ENCODE data around the gene OSBPL1A. TPM values are rescaled to one million over a fixed set of nuclear protein-coding genes. Genes with fewer than 3 reads are reported as not detected.

OSBPL1A gene
- total RNA-seq, 1 donor from 2014 or later: 82.8 TPM

GRCh38 chr18:24173997-24174396 is 223.6 kb downstream of the OSBPL1A start:
- no peaks in the 10 kb centered on the region for H3K9me3 ChIP-seq (replicated peaks)
- no peaks in the 10 kb centered on the region for H3K27me3 ChIP-seq (ENCODE audit: low read depth)
- H3K36me3 ChIP-seq: peaks cover 49% of the 10 kb centered on the region
- H3K4me3 ChIP-seq: no peak overlapping the region
- intact Hi-C loops (cut with micrococcal nuclease): no loop called here
- peaks cover 12% of the 10 kb centered on the region for H3K4me1 ChIP-seq
- no peak for DNase-seq
- TF ChIP-seq, protein P1, sequence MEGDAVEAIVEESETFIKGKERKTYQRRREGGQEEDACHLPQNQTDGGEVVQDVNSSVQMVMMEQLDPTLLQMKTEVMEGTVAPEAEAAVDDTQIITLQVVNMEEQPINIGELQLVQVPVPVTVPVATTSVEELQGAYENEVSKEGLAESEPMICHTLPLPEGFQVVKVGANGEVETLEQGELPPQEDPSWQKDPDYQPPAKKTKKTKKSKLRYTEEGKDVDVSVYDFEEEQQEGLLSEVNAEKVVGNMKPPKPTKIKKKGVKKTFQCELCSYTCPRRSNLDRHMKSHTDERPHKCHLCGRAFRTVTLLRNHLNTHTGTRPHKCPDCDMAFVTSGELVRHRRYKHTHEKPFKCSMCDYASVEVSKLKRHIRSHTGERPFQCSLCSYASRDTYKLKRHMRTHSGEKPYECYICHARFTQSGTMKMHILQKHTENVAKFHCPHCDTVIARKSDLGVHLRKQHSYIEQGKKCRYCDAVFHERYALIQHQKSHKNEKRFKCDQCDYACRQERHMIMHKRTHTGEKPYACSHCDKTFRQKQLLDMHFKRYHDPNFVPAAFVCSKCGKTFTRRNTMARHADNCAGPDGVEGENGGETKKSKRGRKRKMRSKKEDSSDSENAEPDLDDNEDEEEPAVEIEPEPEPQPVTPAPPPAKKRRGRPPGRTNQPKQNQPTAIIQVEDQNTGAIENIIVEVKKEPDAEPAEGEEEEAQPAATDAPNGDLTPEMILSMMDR (IDR thresholded peaks at IDR 0.05; ENCODE audit: borderline replicate concordance): no peak
- no peak overlapping the region for H3K27ac ChIP-seq (replicated peaks)

DNA sequence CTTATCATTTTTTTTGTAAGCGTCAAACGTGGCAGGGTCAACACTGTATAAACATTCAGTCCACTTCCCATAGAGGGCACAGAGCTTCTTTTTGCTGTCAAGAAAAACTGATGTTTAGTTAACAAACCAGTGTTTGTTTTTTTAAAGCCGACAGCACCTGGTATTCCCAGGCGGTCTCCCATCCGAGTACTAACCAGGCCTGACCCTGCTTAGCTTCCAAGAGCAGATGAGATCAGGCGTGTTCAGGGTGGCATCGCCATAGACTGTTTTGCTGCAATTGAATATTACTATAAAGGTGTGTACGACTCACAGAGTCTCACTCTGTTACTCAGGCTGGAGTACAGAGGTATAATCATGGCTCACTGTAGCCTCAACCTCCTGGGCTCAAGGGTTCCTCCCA is 227.3 kb downstream of the OSBPL1A start:
- DNase-seq: no peak
- Histone ChIP-seq H3K36me3 (peaks cover 73% of the 10 kb centered on the region), H3K4me3 (no peak overlapping the region), H3K9me3 (replicated peaks) (no peaks in the 10 kb centered on the region), H3K27me3 (ENCODE audit: low read depth) (no peaks in the 10 kb centered on the region), H3K27ac (replicated peaks) (no peak overlapping the region), H3K4me1 (no peaks in the 10 kb centered on the region)
- TF ChIP-seq, protein P1 (IDR thresholded peaks at IDR 0.05; ENCODE audit: borderline replicate concordance): no peak
- intact Hi-C loops (cut with micrococcal nuclease): no loop called here

DNA sequence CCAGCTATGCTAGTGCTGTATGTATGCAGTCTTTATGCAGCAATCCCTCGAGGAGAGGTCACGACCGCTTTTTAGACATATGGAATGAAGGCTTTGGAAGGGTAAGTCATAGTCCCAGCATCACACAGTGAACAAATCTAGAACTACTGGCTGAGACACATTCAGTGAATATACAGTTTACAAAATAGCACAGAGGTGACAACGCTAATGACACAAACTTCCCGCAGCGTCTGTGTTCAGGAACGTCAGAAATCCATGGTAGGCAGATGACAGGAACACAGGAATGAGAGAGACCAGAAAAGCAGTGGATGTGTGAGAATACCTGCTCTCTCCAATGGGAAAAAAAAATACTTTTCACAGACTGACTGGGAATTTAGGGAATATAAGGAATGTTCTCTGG is 229.1 kb downstream of the OSBPL1A start:
- H3K36me3 ChIP-seq: peaks cover 82% of the 10 kb centered on the region
- intact Hi-C loops (cut with micrococcal nuclease): loop anchor here (10.0 kb wide), 1 partner anchor 106 kb away; no protein-coding TSS in a partner anchor
- TF ChIP-seq, protein P1 (IDR thresholded peaks at IDR 0.05; ENCODE audit: borderline replicate concordance): no peak
- no peaks in the 10 kb centered on the region for H3K9me3 ChIP-seq (replicated peaks)
- H3K27ac ChIP-seq (replicated peaks): no peak overlapping the region
- no peak overlapping the region for H3K4me3 ChIP-seq
- DNase-seq: no peak
- H3K27me3 ChIP-seq (ENCODE audit: low read depth): no peaks in the 10 kb centered on the region
- H3K4me1 ChIP-seq: no peaks in the 10 kb centered on the region

- intact Hi-C loops (cut with micrococcal nuclease): loop anchor here (10.0 kb wide), 1 partner anchor 113 kb away; no protein-coding TSS in a partner anchor
- DNase-seq: no peak
- H3K4me3 ChIP-seq: no peak overlapping the region
- peaks cover 93% of the 10 kb centered on the region for H3K36me3 ChIP-seq
- TF ChIP-seq, protein P1 (IDR thresholded peaks at IDR 0.05; ENCODE audit: borderline replicate concordance): no peak
- H3K27ac ChIP-seq (replicated peaks): no peak overlapping the region
- H3K27me3 ChIP-seq (ENCODE audit: low read depth): no peaks in the 10 kb centered on the region
- peaks cover 7% of the 10 kb centered on the region for H3K4me1 ChIP-seq
- H3K9me3 ChIP-seq (replicated peaks): no peaks in the 10 kb centered on the region
Measured at GRCh38 chr18:24161304-24161703, 236.3 kb downstream of the OSBPL1A start.

DNA sequence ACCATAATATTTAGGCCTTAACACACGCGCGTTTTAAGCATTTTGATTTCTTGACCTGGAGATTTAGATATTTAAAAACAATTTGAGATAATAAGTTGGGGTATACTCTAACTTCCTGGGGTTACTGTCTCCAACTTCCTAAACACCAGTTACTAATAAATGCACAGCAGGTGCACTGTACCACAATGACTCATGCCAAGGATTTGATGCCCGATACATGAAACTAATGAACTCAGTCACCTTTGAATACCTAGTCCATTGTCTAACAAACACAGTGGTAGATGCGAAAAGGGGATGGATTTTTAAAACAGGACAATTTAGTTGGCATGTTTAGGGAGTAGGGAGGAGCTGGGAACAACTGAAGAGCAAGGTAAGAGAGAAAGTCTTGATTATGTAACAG is 237.5 kb downstream of the OSBPL1A start:
- Histone ChIP-seq H3K4me3 (no peak overlapping the region), H3K36me3 (peaks cover 91% of the 10 kb centered on the region), H3K4me1 (peaks cover 7% of the 10 kb centered on the region), H3K9me3 (replicated peaks) (no peaks in the 10 kb centered on the region), H3K27me3 (ENCODE audit: low read depth) (no peaks in the 10 kb centered on the region), H3K27ac (replicated peaks) (no peak overlapping the region)
- TF ChIP-seq, protein P1 (IDR thresholded peaks at IDR 0.05; ENCODE audit: borderline replicate concordance): no peak
- no peak for DNase-seq
- intact Hi-C loops (cut with micrococcal nuclease): loop anchor here (10.0 kb wide), 1 partner anchor 115 kb away; no protein-coding TSS in a partner anchor
